Measurements from ENCODE around the gene CDYL. TPM values are rescaled to one million over a fixed set of nuclear protein-coding genes. Genes with fewer than 3 reads are reported as not detected.

The CDYL gene
- total RNA-seq, 2 experiments from 2014 or later, result 31.1 to 31.2 TPM

DNA sequence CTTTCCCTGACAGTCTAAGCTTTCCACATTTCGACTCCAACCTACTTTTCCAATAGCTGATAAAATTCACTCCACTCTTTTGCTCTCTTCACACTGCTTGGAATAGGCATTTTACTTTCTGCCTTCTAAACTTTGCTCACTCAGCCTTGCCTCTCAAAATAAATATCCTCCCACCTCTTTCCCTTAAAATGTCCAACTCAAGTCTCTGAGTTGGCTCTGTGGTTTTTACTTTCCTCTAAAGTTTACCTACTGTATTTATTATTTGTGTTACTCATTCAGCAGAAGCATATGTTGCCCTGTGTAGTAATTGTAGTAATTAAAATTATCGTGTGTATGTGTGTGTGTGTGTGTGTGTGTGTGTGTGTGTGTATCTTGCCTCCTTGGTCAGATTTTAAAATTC, 20.0 kb upstream of the CDYL start:
- no peak overlapping the region for H3K4me3 Mint-ChIP-seq
- no peaks in the 10 kb centered on the region for H3K9me3 Mint-ChIP-seq
- no peaks in the 10 kb centered on the region for H3K36me3 Mint-ChIP-seq (ENCODE audit: low read depth)
- no peak overlapping the region for H3K27ac Mint-ChIP-seq
- POLR2A ChIA-PET, result no interaction called here
- TF ChIP-seq CTCF (IDR thresholded peaks at IDR 0.05), result no peak
- CTCF ChIA-PET, result no interaction called here
- no peak for ATAC-seq
- H3K27me3 Mint-ChIP-seq, result peaks cover 15% of the 10 kb centered on the region
- no peaks in the 10 kb centered on the region for H3K4me1 Mint-ChIP-seq (ENCODE audit: low read depth)
- intact Hi-C loops (cut with micrococcal nuclease), result no loop called here
- DNase-seq, result no peak

GRCh38 chr6:4759997-4760396, 16.2 kb upstream of the CDYL start:
- POLR2A ChIA-PET, result interaction anchor here (0.6 kb wide), 1 partner anchor 123 kb away, joined by 4 read pairs; no protein-coding TSS in a partner anchor
- intact Hi-C loops (cut with micrococcal nuclease), result no loop called here

GRCh38 chr6:4760773-4761172, 15.4 kb upstream of the CDYL start:
- Mint-ChIP-seq H3K4me1 (ENCODE audit: low read depth) (no peaks in the 10 kb centered on the region), H3K27ac (no peak overlapping the region), H3K36me3 (ENCODE audit: low read depth) (no peaks in the 10 kb centered on the region), H3K4me3 (no peak overlapping the region), H3K9me3 (peaks cover 12% of the 10 kb centered on the region), H3K27me3 (peaks cover 12% of the 10 kb centered on the region)
- CTCF ChIA-PET, result interaction anchor here (1.1 kb wide), 1 partner anchor 14 kb away, joined by 3 read pairs; no protein-coding TSS in a partner anchor
- TF ChIP-seq CTCF (IDR thresholded peaks at IDR 0.05), result no peak
- DNase-seq, result no peak
- no peak for ATAC-seq
- POLR2A ChIA-PET, result no interaction called here
- intact Hi-C loops (cut with micrococcal nuclease), result no loop called here

More at GRCh38 chr6:4759997-4760396, 16.2 kb upstream of the CDYL start:
- no peaks in the 10 kb centered on the region for H3K36me3 Mint-ChIP-seq (ENCODE audit: low read depth)
- H3K4me3 Mint-ChIP-seq, result no peak overlapping the region
- DNase-seq (no peak), ATAC-seq (no peak)
- peaks cover 12% of the 10 kb centered on the region for H3K9me3 Mint-ChIP-seq
- H3K4me1 Mint-ChIP-seq (ENCODE audit: low read depth), result no peaks in the 10 kb centered on the region
- no peak overlapping the region for H3K27ac Mint-ChIP-seq
- TF ChIP-seq CTCF (IDR thresholded peaks at IDR 0.05), result no peak
- CTCF ChIA-PET, result no interaction called here
- H3K27me3 Mint-ChIP-seq, result peaks cover 15% of the 10 kb centered on the region

DNA sequence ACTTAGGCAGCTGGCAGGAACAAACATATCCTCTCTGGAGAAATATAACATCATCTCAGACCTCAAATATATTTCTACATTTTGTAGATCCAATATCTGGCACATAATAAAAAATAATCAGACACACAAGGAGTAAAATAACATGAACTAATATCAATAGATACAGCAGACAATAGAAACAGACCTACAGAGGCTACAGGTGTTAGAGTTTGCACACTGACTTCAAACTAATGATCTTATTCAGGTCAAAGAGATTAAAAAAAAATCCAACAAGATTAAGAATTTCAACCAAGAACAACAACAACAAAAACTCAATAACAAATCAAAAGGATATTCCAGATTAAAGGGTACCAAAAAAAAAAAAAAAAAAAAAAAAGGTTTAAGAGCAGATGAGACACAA, 13.9 kb upstream of the CDYL start:
- POLR2A ChIA-PET, result interaction anchor here (0.9 kb wide), 1 partner anchor 89 kb away, joined by 4 read pairs; no protein-coding TSS in a partner anchor
- CTCF ChIA-PET, result no interaction called here

DNA sequence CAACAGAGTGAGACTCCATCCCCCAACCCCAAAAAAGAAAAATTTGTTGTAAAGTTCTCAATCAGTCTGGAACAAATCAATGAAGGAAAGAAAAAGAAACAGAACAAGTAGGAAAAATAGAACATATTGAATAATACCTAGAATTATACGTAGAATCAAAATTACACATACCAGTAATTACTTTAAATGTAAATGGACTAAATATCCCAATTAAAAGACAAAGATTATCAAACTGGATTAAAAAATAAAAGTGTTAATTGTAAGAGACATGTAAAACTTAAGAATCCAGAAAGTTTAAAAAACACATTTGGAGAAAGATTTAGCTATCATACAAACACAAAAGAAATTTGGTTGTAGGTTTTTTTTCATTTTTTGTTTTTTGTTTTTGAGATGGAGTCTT, 12.3 kb upstream of the CDYL start:
- no peaks in the 10 kb centered on the region for H3K4me1 Mint-ChIP-seq (ENCODE audit: low read depth)
- H3K4me3 Mint-ChIP-seq, result no peak overlapping the region
- ChIA-PET CTCF (no interaction called here), POLR2A (no interaction called here)
- peaks cover 12% of the 10 kb centered on the region for H3K9me3 Mint-ChIP-seq
- DNase-seq (no peak), ATAC-seq (no peak)
- no peak for TF ChIP-seq CTCF (IDR thresholded peaks at IDR 0.05)
- H3K27me3 Mint-ChIP-seq, result peaks cover 7% of the 10 kb centered on the region
- intact Hi-C loops (cut with micrococcal nuclease), result no loop called here
- H3K27ac Mint-ChIP-seq, result no peak overlapping the region
- no peaks in the 10 kb centered on the region for H3K36me3 Mint-ChIP-seq (ENCODE audit: low read depth)

More for the DNA sequence above, 13.9 kb upstream of the CDYL start:
- Mint-ChIP-seq H3K27me3 (peaks cover 7% of the 10 kb centered on the region), H3K4me3 (no peak overlapping the region), H3K4me1 (ENCODE audit: low read depth) (no peaks in the 10 kb centered on the region), H3K36me3 (ENCODE audit: low read depth) (no peaks in the 10 kb centered on the region), H3K27ac (no peak overlapping the region), H3K9me3 (peaks cover 12% of the 10 kb centered on the region)
- DNase-seq (no peak), ATAC-seq (no peak)
- no peak for TF ChIP-seq CTCF (IDR thresholded peaks at IDR 0.05)
- intact Hi-C loops (cut with micrococcal nuclease), result no loop called here

Measured in activated CD8-positive, alpha-beta T cell treated with anti-CD3 and anti-CD28 coated beads for 36 hours (primary cell).